Activated CD4-positive, alpha-beta T cell treated with anti-CD3 and anti-CD28 coated beads for 48 hours (primary cell): Measurements from ENCODE around the gene ZFP14.
A peak's percentile ranks its signal among the peaks of the same experiment; 100 is the strongest.
"Not testable (repeated sequence)": the region's sequence is repeated elsewhere in the genome, so short reads cannot be mapped to it uniquely, and the experiment has no call there.

Experiments used
- DNase-seq: peaks from one replicate; pipeline ENCODE4 v3.0.0-alpha.2; 2020

ZFP14 gene

GRCh38 chr19:36330216-36330615, 48.8 kb downstream of the ZFP14 start:
- no peak for DNase-seq

GRCh38 chr19:36329534-36329933, 49.5 kb downstream of the ZFP14 start:
- not testable (repeated sequence) for DNase-seq

GRCh38 chr19:36326649-36327048, 52.4 kb downstream of the ZFP14 start:
- not testable (repeated sequence) for DNase-seq

GRCh38 chr19:36315164-36315563, 63.8 kb downstream of the ZFP14 start:
- DNase-seq = not testable (repeated sequence)

GRCh38 chr19:36314053-36314452, 64.9 kb downstream of the ZFP14 start:
- not testable (repeated sequence) for DNase-seq

- not testable (repeated sequence) for DNase-seq
These were observed 67.8 kb downstream of the ZFP14 start for GRCh38 chr19:36311098-36311760.

- not testable (repeated sequence) for DNase-seq
These were observed 68.5 kb downstream of the ZFP14 start for GRCh38 chr19:36310416-36310990.

- DNase-seq = not testable (repeated sequence)
These were observed 69.2 kb downstream of the ZFP14 start for GRCh38 chr19:36309759-36310158.

- peak; percentile 4 for DNase-seq
These were observed 69.7 kb downstream of the ZFP14 start for GRCh38 chr19:36309309-36309708.

- not testable (repeated sequence) for DNase-seq
These were observed 86.7 kb downstream of the ZFP14 start for GRCh38 chr19:36292317-36292716.
